ENCODE results near the gene MYO5C. TPM values are rescaled to one million over a fixed set of nuclear protein-coding genes. Genes with fewer than 3 reads are reported as not detected.

The MYO5C gene
- total and polyA plus RNA-seq, 2 of the 8 experiments (the other 6 are each of a cell fraction or from before 2014, with no cell fraction given): 8.2 to 26.7 TPM

- no peak for TF ChIP-seq CHD7 (IDR thresholded peaks at IDR 0.05; ENCODE audit: insufficient replicate concordance, low read length)
These were observed 144.7 kb downstream of the MYO5C start (continued) for GRCh38 chr15:52150871-52151270.

Measured in H1 (cell line).